Activated T-helper 2 cell treated with anti-CD3 and anti-CD28 coated beads, Interferon-gamma antibody, Interleukin-2, Interleukin-4, amounts not matched to agents 10 μg/mL and 5 μg/mL and 100 μg/mL, durations not matched to agents 14 hours and 24 hours and 36 hours (primary cell): ENCODE measurements around the gene KRTAP10-7. TPM values are rescaled to one million over a fixed set of nuclear protein-coding genes. Genes with fewer than 3 reads are reported as not detected.
"Not testable (repeated sequence)": the region's sequence is repeated elsewhere in the genome, so short reads cannot be mapped to it uniquely, and the experiment has no call there.

ENCODE experiments used
- DNase-seq: peaks from one replicate; pipeline ENCODE4 v3.0.0; 2021; ENCODE audit warnings: low spot score
- H3K27ac Mint-ChIP-seq: one replicate; pipeline ENCODE4 v1.8.0; 2021; ENCODE audit warnings: mixed read lengths
- H3K27me3 Mint-ChIP-seq: one replicate; pipeline ENCODE4 v1.8.0; 2021; ENCODE audit warnings: low read depth, mixed read lengths
- H3K36me3 Mint-ChIP-seq: one replicate; pipeline ENCODE4 v1.8.0; 2021; ENCODE audit warnings: low read depth, mixed read lengths
- H3K4me1 Mint-ChIP-seq: one replicate; pipeline ENCODE4 v1.8.0; 2021; ENCODE audit warnings: low read depth, mixed read lengths
- H3K4me3 Mint-ChIP-seq: one replicate; pipeline ENCODE4 v1.8.0; 2021; ENCODE audit warnings: low read depth, mild to moderate bottlenecking, moderate library complexity, mixed read lengths
- H3K9me3 Mint-ChIP-seq: one replicate; pipeline ENCODE4 v1.8.0; 2021; ENCODE audit warnings: mixed read lengths
- intact Hi-C: fragments of 100-400 bp; cut with micrococcal nuclease; formaldehyde crosslinking; loops from one replicate; pipeline ENCODE4 v1.15.1; 2023
- total RNA-seq: library from RNA; stranded (reverse); gene quantifications from 2 replicates; pipeline ENCODE4 v1.2.3, GENCODE V29; 2022

Gene KRTAP10-7
- total RNA-seq, 1 donor from 2014 or later, result not detected

DNA sequence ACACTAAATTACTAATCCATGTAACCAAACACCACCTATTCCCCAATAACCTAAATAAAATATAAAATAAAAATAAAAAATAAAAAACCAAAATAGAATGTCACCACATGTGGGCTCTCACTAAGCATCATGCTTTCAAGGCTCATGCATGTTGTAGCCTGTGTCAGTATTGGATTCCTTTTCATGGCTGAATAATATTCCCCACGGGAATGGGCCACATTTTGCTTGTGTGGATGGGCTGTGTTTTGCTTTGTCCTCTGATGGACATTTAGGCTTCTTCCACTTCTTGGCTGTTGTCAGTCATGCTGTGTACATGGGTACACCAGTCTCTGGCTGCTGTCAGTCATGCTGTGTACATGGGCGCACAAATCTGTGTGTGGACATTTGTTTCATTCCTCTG, 11.3 kb upstream of the KRTAP10-7 start:
- Mint-ChIP-seq H3K27ac (no peak overlapping the region), H3K4me1 (peaks cover 2% of the 10 kb centered on the region), H3K4me3 (no peak overlapping the region), H3K9me3 (no peaks in the 10 kb centered on the region), H3K36me3 (no peaks in the 10 kb centered on the region), H3K27me3 (peaks cover 17% of the 10 kb centered on the region)
- intact Hi-C loops, result no loop called here
- DNase-seq, result no peak

DNA sequence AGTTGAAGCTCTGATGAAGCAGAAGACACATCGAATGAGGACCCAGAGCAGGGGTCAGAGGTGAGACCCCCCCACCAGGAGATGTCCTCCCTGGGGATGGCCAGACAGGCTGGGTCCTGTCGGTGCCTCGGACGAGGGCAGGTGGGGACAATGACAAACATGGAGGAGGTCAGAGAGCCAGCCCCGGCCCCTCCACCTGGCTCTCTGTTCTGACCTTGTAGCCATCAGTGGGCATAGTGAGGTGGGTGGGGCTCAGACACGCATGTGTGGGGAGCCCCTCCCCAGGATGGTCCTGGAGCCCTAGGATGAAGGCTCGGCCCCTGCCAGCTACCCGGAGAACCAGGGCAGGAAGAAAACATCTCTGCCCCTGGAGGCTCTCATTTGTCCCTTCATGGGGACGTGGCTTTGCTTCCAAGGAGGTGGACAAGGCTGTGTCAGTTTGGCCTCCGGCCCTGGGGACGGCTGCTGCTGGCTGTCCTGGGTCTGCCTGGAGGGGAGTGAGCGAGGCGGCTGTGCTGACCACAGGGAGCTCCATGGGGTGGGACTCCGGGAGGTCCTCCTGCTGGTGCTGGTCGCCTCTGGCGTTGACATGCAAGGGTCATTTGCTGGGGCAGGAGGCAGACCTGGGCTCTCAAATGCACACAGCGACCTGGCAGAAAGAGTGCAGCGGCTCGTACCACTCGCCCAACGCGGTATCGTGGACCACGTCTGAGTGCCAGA, 10.7 kb upstream of the KRTAP10-7 start:
- Mint-ChIP-seq H3K4me1 (no peaks in the 10 kb centered on the region), H3K27me3 (peaks cover 16% of the 10 kb centered on the region), H3K4me3 (no peak overlapping the region), H3K27ac (no peak overlapping the region), H3K36me3 (no peaks in the 10 kb centered on the region), H3K9me3 (no peaks in the 10 kb centered on the region)
- DNase-seq, result no peak
- intact Hi-C loops, result no loop called here

- Mint-ChIP-seq H3K9me3 (no peaks in the 10 kb centered on the region), H3K36me3 (no peaks in the 10 kb centered on the region), H3K4me1 (no peaks in the 10 kb centered on the region), H3K27me3 (peaks cover 14% of the 10 kb centered on the region), H3K27ac (no peak overlapping the region), H3K4me3 (no peak overlapping the region)
- DNase-seq, result no peak
- intact Hi-C loops, result no loop called here
These were observed 10.1 kb upstream of the KRTAP10-7 start for GRCh38 chr21:44590311-44590721.

DNA sequence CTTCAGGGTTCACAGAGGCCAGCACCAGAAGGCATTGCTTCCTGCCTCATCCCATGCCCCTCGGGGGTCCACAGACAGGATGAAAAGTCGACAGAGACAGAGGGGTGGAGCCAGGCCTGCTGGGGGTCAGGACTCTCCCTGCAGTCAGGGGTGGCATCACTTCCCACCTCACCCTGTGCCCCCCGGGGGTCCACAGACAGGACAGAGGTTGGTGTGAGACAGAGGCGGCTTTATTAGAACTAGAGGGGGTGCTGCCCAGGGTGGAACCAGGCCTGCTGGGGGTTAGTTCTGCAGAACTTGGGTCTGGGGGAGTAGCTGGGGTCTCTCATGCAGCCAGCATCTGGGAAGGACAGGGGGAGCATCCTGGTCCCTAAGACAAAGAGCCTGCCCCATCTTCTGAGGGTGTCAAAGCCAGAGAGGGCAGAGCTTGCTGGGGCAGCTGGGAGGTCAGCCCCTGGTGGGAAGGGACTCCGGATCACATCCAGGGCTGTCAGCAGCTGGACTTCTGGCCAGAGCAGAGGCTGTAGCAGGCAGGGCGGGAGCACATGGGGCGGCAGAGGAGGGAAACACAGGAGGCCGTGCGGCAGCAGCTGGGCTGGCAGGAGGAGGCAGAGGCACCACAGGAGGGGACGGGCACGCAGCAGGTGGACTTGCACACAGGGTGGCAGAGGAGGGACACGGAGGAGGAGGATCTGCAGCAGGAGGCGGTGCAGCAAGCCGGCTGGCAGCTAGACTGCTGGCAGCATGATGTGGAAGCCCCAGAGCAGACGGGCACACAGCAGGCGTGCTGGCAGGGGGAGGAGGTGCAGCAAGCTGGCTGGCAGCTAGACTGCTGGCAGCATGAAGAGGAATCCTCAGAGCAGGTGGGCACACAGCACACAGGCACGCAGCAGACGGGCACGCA, 9.2 kb upstream of the KRTAP10-7 start:
- intact Hi-C loops, H3K27ac Mint-ChIP-seq, H3K27me3 Mint-ChIP-seq, H3K4me3 Mint-ChIP-seq, H3K4me1 Mint-ChIP-seq, DNase-seq, H3K36me3 Mint-ChIP-seq, H3K9me3 Mint-ChIP-seq: not testable (repeated sequence)

- H3K9me3 Mint-ChIP-seq, H3K4me1 Mint-ChIP-seq, DNase-seq, intact Hi-C loops, H3K27ac Mint-ChIP-seq, H3K36me3 Mint-ChIP-seq, H3K4me3 Mint-ChIP-seq, H3K27me3 Mint-ChIP-seq: not testable (repeated sequence)
These were observed 8.6 kb upstream of the KRTAP10-7 start for GRCh38 chr21:44591801-44592130.

DNA sequence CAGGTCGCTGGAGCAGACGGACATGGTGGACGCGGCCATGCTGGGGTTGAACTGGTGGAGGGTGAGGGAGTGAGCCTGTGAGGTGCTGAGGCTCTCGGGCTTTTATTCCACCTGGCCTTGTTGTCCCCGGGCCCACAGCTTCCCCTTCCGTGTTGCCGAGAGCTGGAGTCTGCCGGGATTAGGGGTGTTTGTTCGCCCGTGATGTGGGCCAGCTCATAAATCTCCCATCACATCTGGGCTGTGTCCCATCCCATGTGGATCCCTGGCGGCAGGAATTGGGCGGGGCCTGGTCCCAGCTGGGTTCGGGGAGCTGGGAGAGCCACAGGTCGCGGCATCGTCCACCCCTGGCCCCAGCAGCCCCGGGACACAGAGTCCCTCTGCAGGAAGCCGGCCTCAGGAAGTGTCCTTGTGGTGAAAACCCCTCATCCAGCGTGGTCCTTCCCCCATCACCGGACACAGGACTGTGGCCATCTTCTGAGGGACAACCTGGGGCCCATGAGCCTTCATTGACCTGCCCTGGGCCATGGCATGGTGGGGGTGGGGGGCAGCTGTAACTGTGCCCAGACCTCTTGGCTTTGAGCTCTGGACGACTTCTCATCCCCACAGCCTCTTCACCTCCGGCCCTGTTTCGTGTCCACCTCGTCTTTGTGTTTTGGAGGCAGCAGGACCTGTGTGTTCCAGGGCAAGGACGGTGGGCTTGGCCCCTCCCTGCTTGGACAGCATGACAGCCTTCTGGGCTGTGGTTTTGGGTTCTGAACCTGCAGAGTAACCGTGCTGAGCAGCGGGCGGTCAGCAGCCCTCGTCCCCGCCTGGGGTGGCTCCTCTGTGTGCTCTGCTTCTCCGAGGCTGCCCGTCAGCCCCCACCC, 7.7 kb upstream of the KRTAP10-7 start, which contains the start of gene KRTAP10-6:
KRTAP10-6 (minus strand) TSS at position 60 of the 866 bp plus-strand sequence; CDS start at position 39, 21 bp downstream.
- DNase-seq, result no peak
- intact Hi-C loops, result no loop called here

GRCh38 chr21:44593598-44594405, 6.6 kb upstream of the KRTAP10-7 start:
- no peaks in the 10 kb centered on the region for H3K9me3 Mint-ChIP-seq
- H3K4me1 Mint-ChIP-seq, result no peaks in the 10 kb centered on the region
- H3K4me3 Mint-ChIP-seq, result no peak overlapping the region
- H3K27me3 Mint-ChIP-seq, result peaks cover 2% of the 10 kb centered on the region
- no peak overlapping the region for H3K27ac Mint-ChIP-seq
- DNase-seq, result no peak
- intact Hi-C loops, result no loop called here
- H3K36me3 Mint-ChIP-seq, result no peaks in the 10 kb centered on the region

More for the DNA sequence above, 7.7 kb upstream of the KRTAP10-7 start, which contains the start of gene KRTAP10-6:
- H3K27ac Mint-ChIP-seq, result no peak within 1 kb of the TSS
- peaks cover 5% of the 10 kb centered on the region for H3K27me3 Mint-ChIP-seq
- H3K4me1 Mint-ChIP-seq, result no peaks in the 10 kb centered on the region
- H3K36me3 Mint-ChIP-seq, result no peaks in the 10 kb centered on the region
- no peak within 1 kb of the TSS for H3K4me3 Mint-ChIP-seq
- no peaks in the 10 kb centered on the region for H3K9me3 Mint-ChIP-seq

- Mint-ChIP-seq H3K4me3 (no peak overlapping the region), H3K4me1 (no peaks in the 10 kb centered on the region), H3K27ac (no peak overlapping the region), H3K9me3 (no peaks in the 10 kb centered on the region), H3K27me3 (peaks cover 2% of the 10 kb centered on the region), H3K36me3 (no peaks in the 10 kb centered on the region)
- intact Hi-C loops, result no loop called here
- DNase-seq, result no peak
These were observed 5.9 kb upstream of the KRTAP10-7 start for GRCh38 chr21:44594406-44594916.

GRCh38 chr21:44595524-44595923, 4.9 kb upstream of the KRTAP10-7 start:
- no peak overlapping the region for H3K27ac Mint-ChIP-seq
- H3K4me1 Mint-ChIP-seq, result no peaks in the 10 kb centered on the region
- no peak overlapping the region for H3K4me3 Mint-ChIP-seq
- no peaks in the 10 kb centered on the region for H3K36me3 Mint-ChIP-seq
- DNase-seq, result no peak
- peaks cover 2% of the 10 kb centered on the region for H3K27me3 Mint-ChIP-seq
- intact Hi-C loops, result no loop called here
- no peaks in the 10 kb centered on the region for H3K9me3 Mint-ChIP-seq

GRCh38 chr21:44596068-44596725, 4.2 kb upstream of the KRTAP10-7 start:
- DNase-seq, result no peak
- intact Hi-C loops, result no loop called here
- Mint-ChIP-seq H3K9me3 (no peaks in the 10 kb centered on the region), H3K36me3 (no peaks in the 10 kb centered on the region), H3K27me3 (peaks cover 2% of the 10 kb centered on the region), H3K4me1 (no peaks in the 10 kb centered on the region), H3K4me3 (no peak overlapping the region), H3K27ac (no peak overlapping the region)

DNA sequence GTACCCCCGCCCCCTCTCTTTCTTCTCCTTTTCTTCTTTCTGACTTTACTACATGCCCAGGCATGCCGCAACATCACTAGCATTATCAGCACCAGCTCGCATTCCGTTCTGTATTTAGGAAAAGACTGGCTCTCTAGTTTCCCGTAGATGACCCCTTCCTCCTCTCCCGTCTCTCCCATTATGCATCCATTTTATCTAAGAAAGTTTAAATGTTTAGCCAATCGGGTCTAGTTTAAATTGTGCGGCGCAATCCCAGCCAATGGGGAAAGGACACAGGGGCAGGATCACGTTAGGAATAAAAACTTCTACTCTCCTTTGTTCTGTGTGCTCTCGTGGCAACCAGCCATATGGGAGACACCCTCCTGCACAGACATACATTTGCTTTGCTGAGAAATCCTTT, 2.3 kb upstream of the KRTAP10-7 start:
- H3K9me3 Mint-ChIP-seq, result no peaks in the 10 kb centered on the region
- H3K4me3 Mint-ChIP-seq, result no peak overlapping the region
- no peak for DNase-seq
- H3K36me3 Mint-ChIP-seq, result no peaks in the 10 kb centered on the region
- intact Hi-C loops, result no loop called here
- H3K27me3 Mint-ChIP-seq, result peaks cover 2% of the 10 kb centered on the region
- H3K4me1 Mint-ChIP-seq, result no peaks in the 10 kb centered on the region
- no peak overlapping the region for H3K27ac Mint-ChIP-seq
